GM19025 (cell line): ENCODE data around the gene DYRK4.
A peak's percentile ranks its signal among the peaks of the same experiment; 100 is the strongest.

Experiments
- ATAC-seq: cut with Tn5 transposase; IDR thresholded peaks from one replicate; pipeline ENCODE4 v1.9.1; 2021; ENCODE audit warnings: mild to moderate bottlenecking, low read depth, moderate library complexity; ENCODE audit not compliant: unreplicated experiment

DYRK4 gene

DNA sequence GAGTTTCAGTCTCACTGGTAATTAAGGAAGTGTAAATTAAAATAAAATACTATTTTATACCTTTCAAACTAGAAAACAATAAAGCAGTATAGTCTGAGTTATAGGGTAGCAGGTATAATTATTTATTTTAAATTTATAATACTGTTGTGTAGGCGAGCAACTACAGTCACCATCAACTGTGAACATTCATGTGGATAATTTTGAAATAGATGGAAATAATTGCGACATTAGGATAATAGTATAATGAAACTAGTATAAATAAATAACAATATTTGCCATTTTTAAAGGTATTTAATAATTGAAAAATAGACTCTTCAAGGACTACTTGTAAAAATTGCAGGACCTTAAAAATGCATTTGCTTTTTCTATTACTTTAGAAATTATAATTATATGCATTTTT is 3.8 kb upstream of the DYRK4 start:
- no peak for ATAC-seq

GRCh38 chr12:4563336-4563735 is 1.3 kb downstream of the DYRK4 start:
- no peak for ATAC-seq

- ATAC-seq = no peak
These were observed 2.8 kb downstream of the DYRK4 start for GRCh38 chr12:4564818-4565217.

- ATAC-seq = no peak
These were observed 4.5 kb downstream of the DYRK4 start for GRCh38 chr12:4566474-4566873.

GRCh38 chr12:4567073-4567881 is 5.3 kb downstream of the DYRK4 start:
- no peak for ATAC-seq

DNA sequence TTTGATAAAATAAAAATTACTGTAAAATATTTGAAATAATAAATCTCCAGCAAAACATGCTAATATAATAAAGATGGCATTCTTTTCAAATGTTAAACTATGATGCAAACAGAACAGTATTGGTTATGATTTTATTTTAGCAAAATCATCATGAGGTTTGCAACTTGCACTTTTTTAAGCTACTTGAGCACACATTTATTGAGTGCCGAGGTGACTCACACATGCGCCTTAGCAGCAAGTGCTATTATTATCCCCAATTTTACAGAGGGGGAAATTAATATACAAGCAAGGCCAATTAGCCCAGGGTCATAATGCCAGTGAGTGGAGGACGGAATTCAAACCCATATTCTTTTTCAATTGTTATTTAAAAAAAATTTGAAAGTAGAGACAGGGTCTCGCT is 7.3 kb downstream of the DYRK4 start:
- ATAC-seq = no peak

DNA sequence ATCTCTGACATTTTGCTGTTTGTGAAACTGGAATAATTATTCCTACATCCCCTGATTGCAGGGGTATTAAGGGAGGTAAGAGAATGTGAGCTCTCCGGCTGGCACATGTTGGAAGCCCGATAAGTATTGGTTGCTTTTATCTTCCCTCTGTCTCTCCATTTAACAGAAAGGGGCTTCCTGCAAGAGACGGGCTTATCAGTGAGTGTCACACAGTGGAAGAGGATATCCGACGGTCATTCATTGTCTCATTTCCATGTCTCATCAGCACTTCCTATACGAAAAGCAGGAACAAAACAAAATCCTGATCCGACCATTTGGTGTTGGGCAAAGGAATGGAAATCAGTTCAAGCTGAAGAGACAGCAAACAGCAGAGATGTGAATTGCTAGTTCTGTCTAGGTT is 10.7 kb downstream of the DYRK4 start:
- no peak for ATAC-seq

DNA sequence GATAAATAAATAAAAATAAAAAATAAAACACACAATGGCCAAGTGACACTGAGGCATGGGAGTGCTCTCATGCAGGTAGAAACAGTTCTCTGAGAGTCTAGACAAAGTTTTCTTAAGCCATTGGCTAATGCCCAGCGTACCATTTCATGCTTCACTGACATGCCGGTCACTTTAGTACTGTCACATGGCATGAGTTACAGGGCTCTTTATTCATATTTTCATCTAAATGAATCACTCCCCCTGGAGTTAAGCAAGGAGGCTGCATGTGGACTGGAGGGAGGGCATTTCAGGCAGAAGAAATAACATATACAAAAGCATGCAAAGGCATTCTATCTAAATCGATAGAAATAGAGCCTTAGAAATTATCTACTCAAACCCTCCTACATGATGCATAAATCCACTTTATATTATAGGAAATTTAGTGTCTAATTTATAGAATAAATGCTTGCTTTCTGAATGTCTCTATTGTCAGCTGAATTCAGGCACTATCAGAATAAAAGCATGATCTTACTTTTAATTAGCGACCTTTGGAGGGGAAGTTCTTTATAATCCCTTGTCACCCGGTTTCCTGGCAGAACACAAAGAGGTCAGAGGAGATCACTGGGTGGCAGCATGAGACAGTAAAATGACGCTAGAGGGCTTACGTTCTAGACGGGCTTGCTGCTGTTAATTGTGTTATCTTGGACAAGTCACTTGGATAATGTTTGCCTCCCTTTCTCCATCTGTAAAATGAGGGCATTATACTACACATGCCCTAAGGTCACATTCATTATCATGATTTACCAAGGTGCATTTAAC is 17.5 kb downstream of the DYRK4 start:
- ATAC-seq = no peak

DNA sequence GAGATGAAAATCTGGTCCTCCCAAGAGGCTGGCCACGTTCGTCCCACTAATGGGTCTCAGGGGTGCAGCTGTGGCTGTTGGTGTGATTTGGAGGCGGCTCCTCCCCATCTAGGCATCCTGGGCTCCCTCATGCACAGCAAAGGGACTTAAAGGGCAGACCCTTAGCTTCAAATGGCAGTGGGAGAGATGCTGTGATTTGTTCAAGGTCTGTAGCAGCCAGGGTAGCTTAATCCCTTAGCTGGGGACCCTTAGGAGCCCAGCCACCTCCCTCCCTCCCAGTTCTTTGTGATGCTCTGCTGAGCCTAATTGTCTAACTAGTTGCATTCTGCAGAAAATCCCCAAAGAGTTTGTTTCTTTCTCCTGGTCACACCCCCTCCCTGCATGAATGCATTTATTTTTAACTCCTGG is 18.3 kb downstream of the DYRK4 start:
- ATAC-seq = no peak

DNA sequence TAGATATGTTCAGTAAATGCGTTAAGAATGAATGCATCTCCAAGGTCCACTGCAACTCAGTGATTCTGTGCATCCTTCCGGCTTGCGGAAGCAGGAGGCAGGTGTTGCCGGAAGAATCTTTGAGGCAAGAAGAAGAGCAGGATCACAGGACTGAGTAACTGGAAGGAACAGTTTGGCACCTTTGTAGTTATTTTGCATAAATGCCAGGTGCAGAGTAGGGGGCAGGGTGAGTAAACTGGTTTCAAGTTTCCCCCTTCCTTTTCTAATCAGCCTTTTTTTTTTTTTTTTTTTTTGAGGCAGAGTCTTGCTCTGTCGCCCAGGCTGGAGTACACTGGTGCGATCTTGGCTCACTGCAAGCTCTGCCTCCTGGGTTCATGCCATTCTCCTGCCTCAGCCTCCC is 22.3 kb downstream of the DYRK4 start:
- no peak for ATAC-seq

DNA sequence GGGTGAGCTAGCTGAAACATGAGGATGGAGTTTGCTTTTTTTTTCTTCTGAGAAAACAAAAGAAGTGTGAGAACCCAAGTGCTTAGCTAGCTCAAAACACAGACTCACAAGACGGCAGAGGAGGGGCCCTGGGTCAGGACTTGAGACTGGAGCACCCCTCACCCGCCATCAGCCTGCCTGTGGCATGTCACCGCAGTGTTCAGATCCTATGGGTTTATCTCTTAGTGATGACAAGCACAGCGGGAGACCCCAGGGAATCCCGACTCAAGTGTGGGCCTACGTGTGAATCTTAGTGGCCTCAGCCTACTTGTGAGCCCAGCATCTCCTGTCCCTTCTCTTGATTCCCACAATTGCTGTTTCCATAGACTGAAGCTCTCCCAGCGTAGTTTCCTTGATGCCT is 22.9 kb downstream of the DYRK4 start:
- ATAC-seq = no peak

DNA sequence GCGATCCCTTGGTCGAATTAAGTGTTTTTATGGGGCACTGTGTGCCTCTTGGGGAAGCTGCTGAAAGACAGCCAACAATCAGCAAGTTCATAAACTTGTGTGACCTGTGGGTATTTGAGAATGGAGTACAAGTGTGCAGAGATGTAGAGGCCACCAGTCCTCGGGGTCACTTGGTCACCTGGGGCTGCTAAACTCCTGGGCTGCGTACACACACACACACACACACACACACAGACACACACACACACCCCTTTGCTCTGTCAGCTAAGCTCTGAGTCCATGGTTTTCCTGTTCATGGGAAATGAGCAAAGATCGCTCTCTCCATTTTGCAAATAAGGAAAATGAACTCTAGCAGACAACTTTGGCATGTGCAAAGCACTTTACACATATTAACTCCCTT is 24.5 kb downstream of the DYRK4 start:
- ATAC-seq = no peak

GRCh38 chr12:4587108-4587507 is 25.1 kb downstream of the DYRK4 start:
- ATAC-seq = no peak

DNA sequence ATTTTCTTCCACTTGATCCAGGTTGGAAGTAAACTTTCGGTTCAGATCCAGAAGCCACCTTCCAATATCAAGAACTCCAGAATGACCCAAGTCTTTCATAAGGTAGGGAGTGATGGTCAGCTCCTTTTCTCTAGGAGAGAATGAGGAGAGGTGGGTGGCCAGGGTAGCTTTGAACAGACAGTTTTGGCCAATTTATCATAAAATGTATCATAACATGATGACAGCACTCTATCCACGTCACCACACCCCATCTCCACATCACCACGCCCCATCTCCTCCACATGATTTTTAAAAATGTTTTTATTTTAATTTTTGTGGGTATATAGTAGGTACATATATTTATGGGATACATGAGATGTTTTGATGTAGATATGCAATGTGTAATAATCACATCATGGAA is 26.9 kb downstream of the DYRK4 start:
- ATAC-seq = no peak

GRCh38 chr12:4589941-4590340 is 27.9 kb downstream of the DYRK4 start:
- no peak for ATAC-seq

DNA sequence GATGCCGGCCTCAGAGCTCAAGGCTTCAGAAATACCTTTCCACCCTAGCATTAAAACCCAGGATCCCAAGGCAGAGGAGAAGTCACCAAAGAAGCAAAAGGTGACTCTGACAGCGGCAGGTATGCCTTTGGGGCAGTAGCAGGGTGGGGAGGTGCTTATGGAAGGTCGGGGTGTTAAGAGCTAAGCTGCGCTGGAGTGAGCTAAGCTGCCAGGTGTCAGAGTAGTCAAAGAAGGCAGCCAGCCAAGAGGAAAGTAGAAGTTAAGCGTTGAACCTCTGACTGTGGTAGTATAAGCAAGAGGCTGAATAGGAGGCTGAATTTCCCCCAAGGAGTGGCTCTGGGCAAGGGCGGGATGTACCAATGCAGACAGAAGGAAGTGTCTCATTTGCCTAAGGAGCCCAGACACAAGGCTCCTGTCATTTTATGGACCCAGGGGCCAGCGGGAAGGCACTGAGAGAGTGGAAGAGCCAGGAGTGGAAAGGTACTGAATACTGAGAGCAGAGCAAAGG is 29.2 kb downstream of the DYRK4 start:
- ATAC-seq = no peak

GRCh38 chr12:4595881-4596280 is 33.9 kb downstream of the DYRK4 start:
- no peak for ATAC-seq

GRCh38 chr12:4603421-4603820 is 41.4 kb downstream of the DYRK4 start:
- no peak for ATAC-seq

GRCh38 chr12:4603946-4604345 is 41.9 kb downstream of the DYRK4 start:
- no peak for ATAC-seq

- ATAC-seq = peak; percentile 88
These were observed 42.7 kb downstream of the DYRK4 start for GRCh38 chr12:4604684-4605193.

GRCh38 chr12:4607056-4607455 is 45.0 kb downstream of the DYRK4 start:
- ATAC-seq = no peak
